Peyer's patch (tissue), 4 donors: Measurements from ENCODE around the gene KCNMA1.

Experiments used
- POLR2A ChIP-seq, 2 donors: fragments of 450-650 bp; IDR thresholded peaks; one replicate each; pipeline ENCODE4 v1.5.1; 2017; ENCODE audit warnings: antibody characterized with exemption in 2 of 2, mild to moderate bottlenecking in 2 of 2, moderate library complexity in 2 of 2
- TF ChIP-seq, protein P1 (sequence below), 6 experiments: fragments of 450-650 bp in 4 of 6; fragments of 200-600 bp in 2 of 6; sonication (generic) in 1 of 6; IDR thresholded peaks; one replicate each; pipeline ENCODE4 v1.5.1; 2017 to 2019; ENCODE audit warnings: antibody characterized with exemption in 6 of 6, mild to moderate bottlenecking in 3 of 6, moderate library complexity in 1 of 6

DNA sequence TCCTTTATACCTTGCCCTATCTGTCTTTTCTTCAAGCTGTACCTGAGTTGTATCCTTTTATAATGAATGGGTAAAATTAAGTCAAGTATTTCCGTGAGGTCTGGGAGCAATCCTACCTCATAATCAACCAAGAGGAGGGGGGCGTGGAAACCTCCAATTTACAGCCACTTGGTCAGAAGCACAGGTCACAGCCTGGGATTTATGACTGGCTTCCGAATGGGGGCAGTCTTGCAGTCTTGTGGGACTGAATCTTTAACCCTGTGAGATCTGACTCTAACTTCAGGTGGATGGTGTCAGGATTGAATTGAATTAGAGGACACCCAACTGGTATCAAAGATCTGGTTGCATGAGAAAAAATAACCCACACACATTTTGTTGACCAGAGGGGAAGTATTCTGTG is 23.5 kb upstream of the KCNMA1 start:
- TF ChIP-seq, protein P1, sequence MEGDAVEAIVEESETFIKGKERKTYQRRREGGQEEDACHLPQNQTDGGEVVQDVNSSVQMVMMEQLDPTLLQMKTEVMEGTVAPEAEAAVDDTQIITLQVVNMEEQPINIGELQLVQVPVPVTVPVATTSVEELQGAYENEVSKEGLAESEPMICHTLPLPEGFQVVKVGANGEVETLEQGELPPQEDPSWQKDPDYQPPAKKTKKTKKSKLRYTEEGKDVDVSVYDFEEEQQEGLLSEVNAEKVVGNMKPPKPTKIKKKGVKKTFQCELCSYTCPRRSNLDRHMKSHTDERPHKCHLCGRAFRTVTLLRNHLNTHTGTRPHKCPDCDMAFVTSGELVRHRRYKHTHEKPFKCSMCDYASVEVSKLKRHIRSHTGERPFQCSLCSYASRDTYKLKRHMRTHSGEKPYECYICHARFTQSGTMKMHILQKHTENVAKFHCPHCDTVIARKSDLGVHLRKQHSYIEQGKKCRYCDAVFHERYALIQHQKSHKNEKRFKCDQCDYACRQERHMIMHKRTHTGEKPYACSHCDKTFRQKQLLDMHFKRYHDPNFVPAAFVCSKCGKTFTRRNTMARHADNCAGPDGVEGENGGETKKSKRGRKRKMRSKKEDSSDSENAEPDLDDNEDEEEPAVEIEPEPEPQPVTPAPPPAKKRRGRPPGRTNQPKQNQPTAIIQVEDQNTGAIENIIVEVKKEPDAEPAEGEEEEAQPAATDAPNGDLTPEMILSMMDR (IDR thresholded peaks at IDR 0.05): no peak
- TF ChIP-seq POLR2A (IDR thresholded peaks at IDR 0.05): no peak
